ENCODE measurements around the gene CIRBP. TPM values are rescaled to one million over a fixed set of nuclear protein-coding genes. Genes with fewer than 3 reads are reported as not detected.

CIRBP gene
- total and polyA plus RNA-seq, 2 of the 13 experiments (the other 11 are each of a cell fraction or from before 2014, with no cell fraction given): 133 to 140 TPM

GRCh38 chr19:1275260-1275975, 6.3 kb downstream of the CIRBP start, which contains the start of gene FAM174C (continued):
- TF ChIP-seq ZNF629 (CRISPR knock-in tag; conservative IDR thresholded peaks at IDR 0.05) (no peak), ZNF280D (CRISPR knock-in tag; IDR thresholded peaks at IDR 0.05) (no peak), ZNF710 (CRISPR knock-in tag; IDR thresholded peaks at IDR 0.05; ENCODE audit: borderline replicate concordance) (no peak; the same call in 1 of the 2 replicates), HMGXB4 (CRISPR knock-in tag; IDR thresholded peaks at IDR 0.05; ENCODE audit: borderline replicate concordance in 1 of 2, low read depth in 1 of 2) (peak in 1 of 2 experiments; percentile 18; a peak in 1 of 4 replicates), PHF21A (CRISPR knock-in tag; IDR thresholded peaks at IDR 0.05) (peak; percentile 46; the same call in 1 of the 2 replicates), EEA1 (CRISPR knock-in tag; IDR thresholded peaks at IDR 0.05; ENCODE audit: borderline replicate concordance) (no peak), KDM2A (CRISPR knock-in tag; IDR thresholded peaks at IDR 0.05; ENCODE audit: borderline replicate concordance, low read depth) (peak; percentile 99), PBX2 (CRISPR knock-in tag; IDR thresholded peaks at IDR 0.05) (peak; percentile 82), ONECUT2 (CRISPR knock-in tag; IDR thresholded peaks at IDR 0.05) (no peak), FOXK2 (IDR thresholded peaks at IDR 0.05) (no peak), ZBTB10 (CRISPR knock-in tag; IDR thresholded peaks at IDR 0.05; ENCODE audit: borderline replicate concordance) (no peak), CBX1 (IDR thresholded peaks at IDR 0.05; ENCODE audit: low read depth) (no peak), SNAI1 (CRISPR knock-in tag; IDR thresholded peaks at IDR 0.05; ENCODE audit: borderline replicate concordance) (0 out of 2 replicates have a peak, but pooled peaks have one; percentile 67), HHEX (CRISPR knock-in tag; IDR thresholded peaks at IDR 0.05) (no peak), FIP1L1 (IDR thresholded peaks at IDR 0.05; ENCODE audit: borderline replicate concordance, insufficient read depth, low read depth, low read length) (no peak), ZFX (CRISPR knock-in tag; IDR thresholded peaks at IDR 0.05; ENCODE audit: low read depth) (peak; percentile 89), CHD2 (IDR thresholded peaks at IDR 0.05; ENCODE audit: low read depth, low read length) (no peak), HOXA7 (CRISPR knock-in tag; IDR thresholded peaks at IDR 0.05) (no peak)

All from HepG2 (cell line).